H1 (cell line): ENCODE measurements around the gene SNX20. TPM values are rescaled to one million over a fixed set of nuclear protein-coding genes. Genes with fewer than 3 reads are reported as not detected.

ENCODE experiments used
- CTCF ChIA-PET: fragments of 300-600 bp; sonication (Branson Sonifier 250); formaldehyde crosslinking; loops from one replicate; lab custom pipeline; 2021; ENCODE audit not compliant: partially characterized antibody; lab: Charles Lee
- POLR2A ChIA-PET: fragments of 300-600 bp; sonication (Branson Sonifier 250); formaldehyde crosslinking; loops from one replicate; lab custom pipeline; 2021; ENCODE audit warnings: inconsistent platforms; ENCODE audit not compliant: partially characterized antibody; lab: Charles Lee
- DNase-seq, 2 experiments: peaks; one replicate each; pipeline versions ENCODE4 v3.0.0 to v3.0.0-alpha.2; 2010 to 2022; ENCODE audit warnings: low spot score in 2 of 2, low read depth in 1 of 2, mixed read lengths in 1 of 2
- FAIRE-seq: peaks from 2 replicates; lab custom pipeline; 2011; peaks lifted over from hg19 to GRCh38; lab: Jason Lieb, UNC
- H2AFZ ChIP-seq: 2 replicates; pipeline ENCODE4 v1.8.1; 2012; ENCODE audit warnings: low read length, inconsistent platforms
- H2AK5ac ChIP-seq: 2 replicates; pipeline ENCODE4 v1.6.1; 2013; ENCODE audit warnings: low read depth, low read length
- H2BK120ac ChIP-seq: replicated peaks from 2 replicates; pipeline ENCODE3; 2013; ENCODE audit warnings: low read depth, low read length, inconsistent platforms
- H2BK12ac ChIP-seq: 2 replicates; pipeline ENCODE4 v1.6.1; 2013; ENCODE audit warnings: low read depth, low read length
- H2BK15ac ChIP-seq: 2 replicates; pipeline ENCODE4 v1.6.1; 2013; ENCODE audit warnings: low read length
- H2BK20ac ChIP-seq: 2 replicates; pipeline ENCODE4 v1.6.1; 2013; ENCODE audit warnings: low read length
- H2BK5ac ChIP-seq: 2 replicates; pipeline ENCODE4 v1.6.1; 2013; ENCODE audit warnings: low read depth, low read length
- H3K14ac ChIP-seq: 2 replicates; pipeline ENCODE4 v1.6.1; 2013; ENCODE audit warnings: inconsistent platforms; ENCODE audit not compliant: insufficient read length
- H3K18ac ChIP-seq: 2 replicates; pipeline ENCODE4 v1.6.1; 2013; ENCODE audit warnings: low read length; ENCODE audit errors: extremely low read depth
- H3K23ac ChIP-seq: 2 replicates; pipeline ENCODE4 v1.6.1; 2013; ENCODE audit warnings: inconsistent platforms; ENCODE audit not compliant: insufficient read length
- H3K23me2 ChIP-seq: 2 replicates; pipeline ENCODE4 v1.6.1; 2013; ENCODE audit warnings: low read depth, low read length
- H3K27ac ChIP-seq: 2 replicates; pipeline ENCODE4 v1.6.1; 2011; ENCODE audit warnings: low read depth, low read length, inconsistent platforms
- H3K27me3 ChIP-seq, 4 experiments: replicated peaks in 1 of 4; 1 replicate in 1 of 4; 2 replicates in 3 of 4; pipeline versions ENCODE4 v1.6.1 to v1.8.1; 2011 to 2013; ENCODE audit warnings: low read length in 3 of 4, mild to moderate bottlenecking in 3 of 4, inconsistent platforms in 2 of 4, mixed read lengths in 2 of 4, moderate library complexity in 1 of 4; ENCODE audit not compliant: control insufficient read depth in 3 of 4, insufficient read depth in 3 of 4; ENCODE audit errors: extremely low read depth in 1 of 4
- H3K36me3 ChIP-seq, 4 experiments: 2 replicates each; pipeline versions ENCODE4 v1.6.1 to v1.8.1; 2011 to 2013; ENCODE audit warnings: mild to moderate bottlenecking in 4 of 4, low read length in 3 of 4, moderate library complexity in 2 of 4, control low read depth in 1 of 4, inconsistent platforms in 1 of 4; ENCODE audit not compliant: insufficient read depth in 4 of 4, control insufficient read depth in 2 of 4
- H3K4ac ChIP-seq: replicated peaks from 2 replicates; pipeline ENCODE3; 2013; ENCODE audit warnings: low read length, low read depth, mixed read lengths, inconsistent platforms; ENCODE audit not compliant: insufficient read length
- H3K4me1 ChIP-seq, 4 experiments: replicated peaks in 1 of 4; 1 replicate in 1 of 4; 2 replicates in 3 of 4; pipeline versions ENCODE4 v1.6.1 to v1.8.1; 2011 to 2013; ENCODE audit warnings: low read length in 3 of 4, inconsistent platforms in 2 of 4, mixed read lengths in 1 of 4; ENCODE audit not compliant: insufficient read depth in 4 of 4, control insufficient read depth in 3 of 4
- H3K4me2 ChIP-seq, 2 experiments: 2 replicates each; pipeline versions ENCODE4 v1.6.1 to v1.8.1; 2011 to 2013; ENCODE audit warnings: low read depth in 2 of 2, low read length in 2 of 2, control low read depth in 1 of 2, inconsistent platforms in 1 of 2, mild to moderate bottlenecking in 1 of 2; ENCODE audit not compliant: insufficient read depth in 1 of 2
- H3K4me3 ChIP-seq, 4 experiments: fragments of 200-600, 300-600 bp in 1 of 4; sonication (generic), shearing (Covaris generic), sonication (Bioruptor Twin) in 1 of 4; 2 replicates each; pipeline versions ENCODE4 v1.5.1 to v1.8.1; 2011 to 2016; ENCODE audit warnings: low read length in 4 of 4, low read depth in 3 of 4, control low read depth in 2 of 4, inconsistent platforms in 2 of 4, mild to moderate bottlenecking in 2 of 4, mixed read lengths in 1 of 4, moderate library complexity in 1 of 4; ENCODE audit not compliant: insufficient read depth in 2 of 4; ENCODE audit errors: extremely low read depth in 1 of 4
- H3K56ac ChIP-seq: replicated peaks from 2 replicates; pipeline ENCODE3; 2013; ENCODE audit warnings: low read depth, mild to moderate bottlenecking, mixed read lengths, low read length, inconsistent platforms; ENCODE audit not compliant: insufficient read length
- H3K79me1 ChIP-seq: 2 replicates; pipeline ENCODE4 v1.6.1; 2013; ENCODE audit warnings: low read depth, low read length, control low read depth
- H3K79me2 ChIP-seq, 2 experiments: 2 replicates each; pipeline versions ENCODE4 v1.6.1 to v1.8.1; 2012 to 2013; ENCODE audit warnings: low read length in 2 of 2, mild to moderate bottlenecking in 2 of 2, inconsistent platforms in 1 of 2; ENCODE audit not compliant: insufficient read depth in 2 of 2, control insufficient read depth in 1 of 2
- H3K9ac ChIP-seq, 4 experiments: replicated peaks in 1 of 4; 1 replicate in 1 of 4; 2 replicates in 3 of 4; pipeline versions ENCODE4 v1.6.1 to v1.8.1; 2011 to 2013; ENCODE audit warnings: low read depth in 3 of 4, low read length in 3 of 4, control low read depth in 2 of 4, mild to moderate bottlenecking in 2 of 4, moderate library complexity in 2 of 4, inconsistent platforms in 1 of 4; ENCODE audit errors: extremely low read depth in 1 of 4
- H3K9me3 ChIP-seq, 2 experiments: 2 replicates each; pipeline versions ENCODE4 v1.6.1 to v1.8.1; 2012 to 2013; ENCODE audit warnings: mild to moderate bottlenecking in 2 of 2, moderate library complexity in 2 of 2, control low read depth in 1 of 2, inconsistent platforms in 1 of 2, low read depth in 1 of 2, low read length in 1 of 2, mixed read lengths in 1 of 2; ENCODE audit not compliant: insufficient read depth in 2 of 2
- H4K20me1 ChIP-seq, 2 experiments: replicated peaks in 1 of 2; 2 replicates each; pipeline versions ENCODE3 to v1.8.1; 2011 to 2013; ENCODE audit warnings: inconsistent platforms in 2 of 2, low read length in 2 of 2, mild to moderate bottlenecking in 1 of 2; ENCODE audit not compliant: insufficient read depth in 2 of 2, control insufficient read depth in 1 of 2
- H4K5ac ChIP-seq: 2 replicates; pipeline ENCODE4 v1.6.1; 2013; ENCODE audit warnings: low read length, low read depth, mixed read lengths, inconsistent platforms; ENCODE audit not compliant: insufficient read length
- H4K8ac ChIP-seq: 2 replicates; pipeline ENCODE4 v1.8.0; 2013; ENCODE audit warnings: mild to moderate bottlenecking, moderate library complexity, low read length, inconsistent platforms; ENCODE audit not compliant: insufficient read depth; ENCODE audit errors: extremely low read depth
- H4K91ac ChIP-seq: replicated peaks from 2 replicates; pipeline ENCODE3; 2013; ENCODE audit warnings: low read length, mixed read lengths, inconsistent platforms; ENCODE audit not compliant: insufficient read length
- POU5F1 ChIP-seq: IDR thresholded peaks from 2 replicates; pipeline ENCODE4 v1.6.1; 2011; ENCODE audit warnings: low read depth, mild to moderate bottlenecking, low read length, moderate library complexity
- SIRT6 ChIP-seq: IDR thresholded peaks from one replicate; pipeline ENCODE4 v1.7.1; 2012; ENCODE audit warnings: low read length, inconsistent platforms
- ZNF274 ChIP-seq: IDR thresholded peaks from 2 replicates; pipeline ENCODE4 v1.7.0; 2012; ENCODE audit warnings: low read length, borderline replicate concordance; ENCODE audit errors: extremely low read depth
- WGBS, 2 experiments: shearing (Covaris generic) in 1 of 2; methylation state at CpG; one replicate each; pipeline versions ENCODE4 v1.1.6 to v1.1.7; 2013 to 2015; ENCODE audit warnings: low lambda C conversion rate in 2 of 2, mixed read lengths in 2 of 2, inconsistent platforms in 1 of 2, low coverage in 1 of 2, missing lambda C conversion rate in 1 of 2; ENCODE audit not compliant: insufficient replicate concordance in 2 of 2, insufficient coverage in 1 of 2, insufficient read length in 1 of 2; ENCODE audit errors: extremely low coverage in 1 of 2, missing lambda C conversion rate in 1 of 2; 5-methylcytosine and 5-hydroxymethylcytosine counted together
- polyA plus RNA-seq, 7 experiments: library from polyadenylated mRNA; depleted of rRNA in 3 of 7; stranded (reverse) in 5 of 7; unstranded in 2 of 7; fragments of >200 nt in 5 of 7; fragments of 200-250 nt in 2 of 7; gene quantifications; 1 replicate in 5 of 7; 2 replicates in 1 of 7; 4 replicates in 1 of 7; pipeline versions ENCODE4 v1.2.1 to v1.2.3, GENCODE V29; 2011 to 2013; ENCODE audit warnings: missing spikeins in 2 of 7, mixed read lengths in 2 of 7
- total RNA-seq: library from RNA; stranded (reverse); fragmentation: NEBNext Ultra II Directional; extraction: Animal tissue kit (Norgen Biotek cat#: 25700); gene quantifications from 2 replicates; pipeline ENCODE4 v1.2.1, GENCODE V29; 2021

Gene SNX20
- total and polyA plus RNA-seq, 2 of the 8 experiments (the other 6 are each of a cell fraction or from before 2014, with no cell fraction given) = not detected

DNA sequence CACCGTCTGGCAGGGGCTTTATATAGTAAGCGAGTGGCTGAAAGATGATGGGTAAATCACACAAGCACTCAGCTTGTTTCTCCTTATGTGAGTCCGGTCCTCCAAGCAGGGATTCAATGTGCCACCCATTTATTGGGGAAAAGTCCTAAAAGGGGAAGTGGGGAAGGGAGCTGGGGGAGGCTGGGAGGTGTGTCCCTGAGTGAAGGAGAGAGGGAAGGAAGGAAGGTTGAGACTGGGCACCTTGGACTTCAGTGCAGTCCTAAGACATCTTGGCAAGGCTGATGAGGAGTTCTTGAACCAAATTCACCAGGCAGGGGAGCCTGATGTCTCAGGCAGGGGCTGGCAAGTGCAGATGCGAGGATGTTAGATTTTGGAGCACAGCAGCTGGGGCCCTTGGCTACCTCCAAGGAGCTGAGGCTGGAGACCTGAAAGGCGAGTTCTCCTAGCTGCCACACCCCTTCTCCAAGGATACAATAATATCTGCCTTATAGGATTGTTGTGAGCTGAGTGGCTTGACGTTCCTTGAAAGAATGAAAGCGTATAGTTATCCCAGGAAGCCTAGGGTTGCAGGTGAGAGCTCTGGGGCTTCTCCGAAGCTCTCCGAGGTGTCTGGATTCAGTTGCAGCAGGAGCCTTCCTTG, 37.8 kb upstream of the SNX20 start:
- Histone ChIP-seq H2BK12ac (no peak overlapping the region), H3K79me2 (no peaks in the 10 kb centered on the region), H3K4me2 (no peak overlapping the region), H2BK20ac (no peak overlapping the region), H3K27me3 (no peaks in the 10 kb centered on the region), H3K79me1 (no peaks in the 10 kb centered on the region), H3K9ac (no peak overlapping the region), H2AK5ac (no peak overlapping the region), H4K8ac (no peak overlapping the region; the same call in 1 of the 2 replicates), H3K36me3 (no peaks in the 10 kb centered on the region), H3K14ac (no peak overlapping the region), H3K4me1 (peaks cover 0 to 9% (median 3%) of the 10 kb centered on the region in 4 experiments; a peak in 5 of 7 replicates), H2AFZ (no peak overlapping the region), H4K5ac (no peak overlapping the region), H3K9me3 (no peaks in the 10 kb centered on the region), H3K23me2 (peaks cover 2% of the 10 kb centered on the region; the same call in 1 of the 2 replicates), H2BK120ac (no peak overlapping the region), H4K91ac (no peak overlapping the region), H2BK15ac (no peak overlapping the region), H3K4ac (no peak overlapping the region), H3K23ac (no peak overlapping the region), H3K4me3 (no peak overlapping the region), H4K20me1 (no peaks in the 10 kb centered on the region), H3K18ac (no peak overlapping the region), H3K56ac (no peak overlapping the region), H3K27ac (no peak overlapping the region), H2BK5ac (no peak overlapping the region)
- TF ChIP-seq SIRT6 = no peak
- TF ChIP-seq ZNF274 = no peak
- no peak for TF ChIP-seq POU5F1
- ChIA-PET POLR2A (no interaction called here), CTCF (interaction anchor here (1.1 to 3.1 kb wide), 8 partner anchors 12 to 87 kb away, joined by 3 to 17 read pairs (median 6); no protein-coding TSS in a partner anchor)
- WGBS, 2 experiments = 86% methylated on average over 9 of the region's 9 CpGs; no CpG with 5 or more reads in 1 of the 2 experiments
- FAIRE-seq (no peak), DNase-seq (no peak)
